GM12872 (cell line): Measurements from ENCODE around the gene FANCG.

ENCODE experiments used
- CTCF ChIP-seq: IDR thresholded peaks from 3 replicates; pipeline ENCODE4 v1.5.1; 2011; ENCODE audit warnings: low read depth, mild to moderate bottlenecking, low read length, moderate library complexity; ENCODE audit not compliant: insufficient read depth

Gene FANCG

GRCh38 chr9:35026671-35027070 is 53.1 kb downstream of the FANCG start:
- TF ChIP-seq CTCF, result no peak
